NCI-H526 treated with DMSO at 0.1 percent for 48 hours (cell line): Measurements from ENCODE around the gene C4A.
"Not testable (repeated sequence)": the region's sequence is repeated elsewhere in the genome, so short reads cannot be mapped to it uniquely, and the experiment has no call there.

Experiments
- DNase-seq: peaks from one replicate; lab custom pipeline; 2025; lab: John Stamatoyannopoulos, UW

The C4A gene

DNA sequence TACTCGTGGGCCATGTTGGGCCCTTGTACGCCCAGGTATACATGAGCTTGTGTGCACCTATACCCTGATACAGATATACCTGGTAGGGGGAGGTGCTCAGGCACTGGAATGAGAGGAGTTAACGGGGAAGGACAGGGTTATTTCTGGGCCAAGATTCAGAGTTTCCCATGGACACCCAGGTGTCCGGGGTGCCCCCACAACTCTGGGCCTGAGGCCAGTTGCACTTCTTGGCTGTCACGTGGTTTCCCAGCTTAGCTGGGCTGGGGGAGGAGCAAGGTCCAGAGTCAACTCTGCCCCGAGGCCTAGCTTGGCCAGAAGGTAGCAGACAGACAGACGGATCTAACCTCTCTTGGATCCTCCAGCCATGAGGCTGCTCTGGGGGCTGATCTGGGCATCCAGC lies at the start of gene C4A:
C4A (plus strand) TSS at position 314 of the 400 bp plus-strand sequence; CDS start at position 365, 51 bp downstream.
- not testable (repeated sequence) for DNase-seq

DNA sequence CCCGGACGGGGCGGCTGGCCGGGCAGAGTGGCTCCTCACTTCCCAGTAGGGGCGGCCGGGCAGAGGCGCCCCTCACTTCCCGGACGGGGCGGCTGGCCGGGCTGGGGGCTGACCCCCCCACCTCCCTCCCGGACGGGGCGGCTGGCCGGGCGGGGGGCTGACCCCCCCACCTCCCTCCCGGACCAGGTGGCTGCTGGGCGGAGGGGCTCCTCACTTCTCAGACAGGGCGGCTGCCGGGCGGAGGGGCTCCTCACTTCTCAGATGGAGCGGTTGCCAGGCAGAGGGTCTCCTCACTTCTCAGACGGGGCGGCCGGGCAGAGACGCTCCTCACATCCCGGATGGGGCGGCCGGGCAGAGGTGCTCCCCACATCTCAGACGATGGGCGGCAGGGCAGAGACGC lies 49.7 kb upstream of the C4A start:
- not testable (repeated sequence) for DNase-seq

DNA sequence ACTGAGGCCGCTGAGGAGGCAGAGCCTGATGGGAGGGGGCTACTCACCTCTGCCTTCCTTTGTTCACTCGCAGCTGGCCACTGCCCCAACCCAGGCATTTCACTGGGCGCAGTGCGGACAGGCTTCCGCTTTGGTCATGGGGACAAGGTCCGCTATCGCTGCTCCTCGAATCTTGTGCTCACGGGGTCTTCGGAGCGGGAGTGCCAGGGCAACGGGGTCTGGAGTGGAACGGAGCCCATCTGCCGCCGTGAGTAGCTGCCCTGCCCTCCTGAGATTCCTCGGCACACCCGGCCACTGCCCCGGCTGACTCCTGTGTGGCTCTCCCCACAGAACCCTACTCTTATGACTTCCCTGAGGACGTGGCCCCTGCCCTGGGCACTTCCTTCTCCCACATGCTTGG lies 48.3 kb upstream of the C4A start:
- no peak for DNase-seq

DNA sequence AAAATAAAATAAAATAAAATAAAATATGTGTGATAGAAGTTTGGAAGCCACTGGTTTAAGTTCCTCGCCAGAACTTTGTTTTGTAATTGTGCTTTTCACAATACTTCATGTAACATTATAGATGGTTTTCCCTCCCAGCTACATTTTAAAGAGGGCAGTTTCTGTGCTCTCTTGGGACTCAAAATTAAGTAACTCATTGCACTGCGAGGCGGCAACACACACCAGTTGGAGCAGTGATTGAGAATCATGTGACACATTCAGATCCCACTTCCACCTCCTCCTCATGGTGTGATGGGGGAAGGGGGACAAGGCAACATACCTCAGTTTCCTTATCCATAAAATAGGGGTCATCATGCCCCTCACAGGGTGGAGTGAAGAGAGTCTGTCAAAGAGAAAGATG lies 46.8 kb upstream of the C4A start:
- no peak for DNase-seq

DNA sequence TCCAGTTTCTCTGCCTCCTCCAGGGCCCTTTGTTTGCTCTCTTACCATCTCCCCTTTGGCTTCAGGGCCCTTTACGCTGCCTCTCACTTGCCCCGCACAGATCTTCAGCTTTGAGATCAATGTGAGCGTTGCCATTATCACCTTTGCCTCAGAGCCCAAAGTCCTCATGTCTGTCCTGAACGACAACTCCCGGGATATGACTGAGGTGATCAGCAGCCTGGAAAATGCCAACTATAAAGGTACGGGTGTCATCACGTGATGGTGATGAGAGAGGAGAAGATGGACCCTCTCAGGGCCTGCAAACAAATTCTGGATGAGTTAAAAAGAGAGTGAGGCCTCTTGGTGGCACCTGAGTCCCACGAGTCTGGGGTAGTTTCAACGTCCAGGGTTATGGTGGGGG lies 46.0 kb upstream of the C4A start:
- DNase-seq, result no peak

DNA sequence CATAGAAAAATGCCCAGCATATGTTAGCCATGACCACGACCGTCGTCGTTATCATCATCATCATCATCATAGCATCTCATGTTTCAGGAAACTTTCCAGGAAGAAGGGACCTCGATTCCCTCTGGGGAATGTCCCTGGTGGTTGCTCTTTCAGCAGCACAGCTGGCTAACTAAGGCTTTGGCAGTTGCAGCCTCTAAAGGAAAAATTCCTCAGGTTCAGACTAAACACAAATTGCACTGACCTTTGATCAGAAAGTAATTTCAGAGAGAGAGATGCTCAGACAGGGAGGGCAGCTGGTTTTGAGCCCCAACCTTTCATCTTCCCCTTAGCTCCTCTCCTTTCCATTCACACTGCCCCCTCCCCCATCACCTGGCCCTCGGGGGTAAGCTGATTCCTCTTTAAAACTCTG lies 41.6 kb upstream of the C4A start:
- DNase-seq, result no peak

DNA sequence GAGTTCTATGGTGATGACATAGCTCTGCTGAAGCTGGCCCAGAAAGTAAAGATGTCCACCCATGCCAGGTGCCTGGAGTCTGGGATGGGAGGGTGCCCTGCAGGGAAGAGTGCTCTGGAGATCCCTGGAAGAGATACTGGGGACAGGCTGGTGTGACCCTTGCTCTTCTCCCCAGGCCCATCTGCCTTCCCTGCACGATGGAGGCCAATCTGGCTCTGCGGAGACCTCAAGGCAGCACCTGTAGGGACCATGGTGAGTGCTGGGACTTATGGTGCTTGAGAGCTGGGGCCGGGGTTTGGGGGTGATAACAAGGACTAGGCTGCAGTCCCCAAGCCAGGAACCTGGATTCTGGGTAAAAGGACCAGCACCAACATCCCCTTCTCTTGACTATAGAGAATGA lies 38.1 kb upstream of the C4A start:
- no peak for DNase-seq

DNA sequence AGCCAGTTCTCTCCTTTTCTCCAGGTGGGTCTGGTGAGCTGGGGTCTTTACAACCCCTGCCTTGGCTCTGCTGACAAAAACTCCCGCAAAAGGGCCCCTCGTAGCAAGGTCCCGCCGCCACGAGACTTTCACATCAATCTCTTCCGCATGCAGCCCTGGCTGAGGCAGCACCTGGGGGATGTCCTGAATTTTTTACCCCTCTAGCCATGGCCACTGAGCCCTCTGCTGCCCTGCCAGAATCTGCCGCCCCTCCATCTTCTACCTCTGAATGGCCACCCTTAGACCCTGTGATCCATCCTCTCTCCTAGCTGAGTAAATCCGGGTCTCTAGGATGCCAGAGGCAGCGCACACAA lies 36.7 kb upstream of the C4A start:
- no peak for DNase-seq

DNA sequence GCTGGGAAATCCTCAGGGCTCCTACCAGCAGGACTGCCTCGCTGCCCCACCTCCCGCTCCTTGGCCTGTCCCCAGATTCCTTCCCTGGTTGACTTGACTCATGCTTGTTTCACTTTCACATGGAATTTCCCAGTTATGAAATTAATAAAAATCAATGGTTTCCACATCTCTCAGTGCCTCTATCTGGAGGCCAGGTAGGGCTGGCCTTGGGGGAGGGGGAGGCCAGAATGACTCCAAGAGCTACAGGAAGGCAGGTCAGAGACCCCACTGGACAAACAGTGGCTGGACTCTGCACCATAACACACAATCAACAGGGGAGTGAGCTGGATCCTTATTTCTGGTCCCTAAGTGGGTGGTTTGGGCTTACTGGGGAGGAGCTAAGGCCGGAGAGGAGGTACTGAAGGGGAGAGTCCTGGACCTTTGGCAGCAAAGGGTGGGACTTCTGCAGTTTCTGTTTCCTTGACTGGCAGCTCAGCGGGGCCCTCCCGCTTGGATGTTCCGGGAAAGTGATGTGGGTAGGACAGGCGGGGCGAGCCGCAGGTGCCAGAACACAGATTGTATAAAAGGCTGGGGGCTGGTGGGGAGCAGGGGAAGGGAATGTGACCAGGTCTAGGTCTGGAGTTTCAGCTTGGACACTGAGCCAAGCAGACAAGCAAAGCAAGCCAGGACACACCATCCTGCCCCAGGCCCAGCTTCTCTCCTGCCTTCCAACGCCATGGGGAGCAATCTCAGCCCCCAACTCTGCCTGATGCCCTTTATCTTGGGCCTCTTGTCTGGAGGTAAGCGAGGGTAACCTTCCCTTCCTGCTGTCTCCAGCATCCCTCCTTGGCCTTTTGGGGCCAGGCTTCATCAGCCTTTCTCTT lies 36.1 kb upstream of the C4A start, which contains the start of gene CFB:
CFB (plus strand) TSS at position 589 of the 863 bp plus-strand sequence; CDS start at position 716, 127 bp downstream.
- no peak for DNase-seq

DNA sequence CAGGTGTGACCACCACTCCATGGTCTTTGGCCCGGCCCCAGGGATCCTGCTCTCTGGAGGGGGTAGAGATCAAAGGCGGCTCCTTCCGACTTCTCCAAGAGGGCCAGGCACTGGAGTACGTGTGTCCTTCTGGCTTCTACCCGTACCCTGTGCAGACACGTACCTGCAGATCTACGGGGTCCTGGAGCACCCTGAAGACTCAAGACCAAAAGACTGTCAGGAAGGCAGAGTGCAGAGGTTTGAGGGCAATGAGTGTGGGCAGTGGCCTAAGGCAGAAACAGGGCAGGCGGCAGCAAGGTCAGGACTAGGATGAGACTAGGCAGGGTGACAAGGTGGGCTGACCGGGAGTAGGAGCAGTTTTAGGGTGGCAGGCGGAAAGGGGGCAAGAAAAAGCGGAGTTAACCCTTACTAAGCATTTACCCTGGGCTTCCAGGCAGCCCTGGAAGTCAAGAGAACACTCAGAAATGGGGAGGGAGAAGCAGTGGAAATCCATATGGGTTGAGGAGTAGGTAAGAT lies 35.4 kb upstream of the C4A start:
- DNase-seq, result no peak

DNA sequence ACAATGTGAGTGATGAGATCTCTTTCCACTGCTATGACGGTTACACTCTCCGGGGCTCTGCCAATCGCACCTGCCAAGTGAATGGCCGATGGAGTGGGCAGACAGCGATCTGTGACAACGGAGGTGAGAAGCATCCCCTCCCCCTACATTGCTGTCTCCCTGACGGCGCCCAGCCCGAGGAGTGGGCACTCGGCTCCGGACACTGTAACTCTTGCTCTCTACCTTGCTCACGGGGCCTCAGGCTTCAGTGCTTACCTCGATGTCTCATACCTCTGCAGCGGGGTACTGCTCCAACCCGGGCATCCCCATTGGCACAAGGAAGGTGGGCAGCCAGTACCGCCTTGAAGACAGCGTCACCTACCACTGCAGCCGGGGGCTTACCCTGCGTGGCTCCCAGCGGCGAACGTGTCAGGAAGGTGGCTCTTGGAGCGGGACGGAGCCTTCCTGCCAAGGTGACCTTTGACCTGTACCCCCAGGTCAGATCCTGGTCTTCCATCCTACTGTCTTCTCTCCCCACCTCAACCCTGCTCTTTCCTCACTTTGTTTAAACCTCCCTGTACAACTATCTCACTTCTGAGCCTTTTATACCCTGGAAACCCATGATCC lies 34.7 kb upstream of the C4A start:
- DNase-seq, result no peak

DNA sequence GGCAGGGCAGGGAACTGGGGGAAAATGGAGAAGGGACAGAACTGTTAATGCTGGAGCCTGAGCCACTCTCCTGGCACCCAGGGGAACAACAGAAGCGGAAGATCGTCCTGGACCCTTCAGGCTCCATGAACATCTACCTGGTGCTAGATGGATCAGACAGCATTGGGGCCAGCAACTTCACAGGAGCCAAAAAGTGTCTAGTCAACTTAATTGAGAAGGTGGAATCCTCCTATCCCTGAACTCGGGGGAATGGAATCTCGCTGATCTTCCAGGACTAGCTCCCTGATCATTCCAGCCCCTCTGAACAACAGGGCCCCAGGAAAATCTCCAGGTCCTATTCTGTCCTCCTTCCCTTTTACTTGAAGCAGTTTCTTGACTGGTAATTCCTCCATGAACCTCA lies 34.0 kb upstream of the C4A start:
- DNase-seq, result no peak

DNA sequence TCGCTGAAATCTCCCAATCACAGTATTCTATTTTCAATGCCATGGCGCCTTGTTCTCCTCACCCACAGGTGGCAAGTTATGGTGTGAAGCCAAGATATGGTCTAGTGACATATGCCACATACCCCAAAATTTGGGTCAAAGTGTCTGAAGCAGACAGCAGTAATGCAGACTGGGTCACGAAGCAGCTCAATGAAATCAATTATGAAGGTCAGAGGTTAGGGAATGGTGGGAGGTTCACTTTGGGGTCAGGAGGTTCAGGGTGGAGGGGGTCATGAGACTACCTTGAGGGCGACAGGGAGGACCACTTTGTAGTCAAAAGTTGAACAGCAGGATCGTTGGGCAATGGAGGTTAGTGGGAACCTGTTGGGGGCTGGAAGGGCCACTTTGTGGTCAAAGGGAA lies 33.6 kb upstream of the C4A start:
- no peak for DNase-seq

DNA sequence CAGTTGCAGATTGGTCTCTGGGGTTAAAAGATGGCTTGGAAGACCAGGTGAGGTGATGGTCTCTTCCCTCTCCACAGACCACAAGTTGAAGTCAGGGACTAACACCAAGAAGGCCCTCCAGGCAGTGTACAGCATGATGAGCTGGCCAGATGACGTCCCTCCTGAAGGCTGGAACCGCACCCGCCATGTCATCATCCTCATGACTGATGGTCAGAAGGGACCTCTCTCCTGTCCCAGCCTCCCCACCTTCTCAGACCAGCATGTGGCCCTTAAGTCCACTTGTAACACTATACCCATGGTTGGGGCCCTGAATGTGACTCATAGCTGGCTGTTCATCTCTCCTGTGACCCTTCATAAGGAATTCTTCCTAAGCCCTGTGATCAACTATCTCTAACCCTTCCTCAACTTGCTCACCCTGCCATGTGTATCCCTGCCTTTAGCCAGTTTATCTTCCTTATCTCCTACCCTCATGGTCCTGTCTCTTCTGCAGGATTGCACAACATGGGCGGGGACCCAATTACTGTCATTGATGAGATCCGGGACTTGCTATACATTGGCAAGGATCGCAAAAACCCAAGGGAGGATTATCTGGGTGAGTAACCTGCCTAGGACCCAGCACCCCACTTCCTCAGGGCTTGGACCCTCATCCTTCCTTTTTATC lies 33.0 kb upstream of the C4A start:
- no peak for DNase-seq

DNA sequence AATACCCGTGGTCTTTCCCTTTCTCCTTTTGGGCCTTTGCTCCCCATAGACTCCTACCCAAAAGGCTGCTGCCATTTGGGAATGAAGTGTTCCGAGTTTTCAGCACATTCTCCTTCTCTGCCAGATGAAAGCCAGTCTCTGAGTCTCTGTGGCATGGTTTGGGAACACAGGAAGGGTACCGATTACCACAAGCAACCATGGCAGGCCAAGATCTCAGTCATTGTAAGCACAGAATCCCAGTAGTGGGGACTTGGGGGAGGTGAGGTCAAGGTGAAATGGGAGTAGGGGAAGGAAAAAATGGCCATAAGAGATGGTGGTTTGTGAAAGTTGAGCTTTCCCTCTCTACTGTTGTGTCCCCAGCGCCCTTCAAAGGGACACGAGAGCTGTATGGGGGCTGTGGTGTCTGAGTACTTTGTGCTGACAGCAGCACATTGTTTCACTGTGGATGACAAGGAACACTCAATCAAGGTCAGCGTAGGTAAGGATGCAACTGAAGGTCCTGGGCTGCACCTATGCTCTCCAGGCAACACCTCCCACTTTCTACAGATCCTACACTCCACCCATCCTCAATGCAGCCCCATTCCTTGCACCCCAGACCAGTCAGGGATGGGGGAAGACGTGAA lies 31.8 kb upstream of the C4A start:
- no peak for DNase-seq

DNA sequence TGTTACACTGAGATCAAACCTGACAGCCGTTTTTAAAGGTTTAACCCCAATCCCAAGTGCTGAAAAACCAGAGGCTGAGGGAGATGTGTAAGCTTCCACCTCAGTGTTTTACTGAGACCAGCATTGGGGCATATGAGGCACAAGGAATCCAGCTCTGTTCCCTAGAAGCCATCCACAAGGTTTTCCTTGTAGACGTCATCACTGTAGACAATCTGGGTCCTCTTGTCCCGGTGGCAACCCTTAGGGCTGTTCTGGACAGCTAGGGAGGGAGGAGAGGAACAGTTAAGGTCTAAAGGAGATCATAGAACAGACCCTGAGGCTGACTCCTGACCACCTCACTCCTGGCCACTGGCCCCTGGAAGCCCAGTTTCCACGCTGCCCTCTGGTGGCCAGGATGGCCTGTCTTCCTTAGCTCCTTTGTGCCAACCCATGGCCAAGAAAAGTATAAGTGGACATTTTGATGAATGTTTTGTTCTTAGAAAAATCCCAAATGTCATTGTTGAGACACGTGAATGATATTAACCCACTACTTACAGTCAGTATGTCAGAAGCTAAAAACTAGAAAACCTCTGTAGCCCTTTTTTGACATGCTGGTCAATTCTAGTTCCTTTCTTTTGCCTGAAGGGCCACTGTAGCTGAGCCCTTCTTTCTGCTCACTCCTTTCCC lies 29.6 kb upstream of the C4A start:
- DNase-seq, result no peak

DNA sequence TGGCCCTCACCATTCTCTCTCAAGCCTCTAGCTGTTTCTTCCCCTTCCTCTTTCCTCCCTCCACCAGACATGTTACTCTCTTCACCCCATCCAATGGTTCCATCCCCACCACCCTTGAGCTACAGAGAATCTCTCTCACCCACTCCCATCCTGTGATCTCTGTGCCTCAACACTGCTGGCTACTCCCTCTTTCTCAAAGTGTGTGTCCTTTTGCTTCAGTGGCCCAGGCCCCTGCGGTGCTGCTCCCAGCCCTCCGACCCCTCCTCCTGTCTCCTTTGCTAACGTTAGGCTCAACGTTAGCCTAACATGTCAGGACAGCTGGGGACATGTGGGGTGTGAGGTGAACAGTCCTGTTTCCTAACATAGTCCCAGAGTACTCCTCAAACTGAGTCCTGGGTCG lies 29.0 kb upstream of the C4A start:
- DNase-seq, result no peak

DNA sequence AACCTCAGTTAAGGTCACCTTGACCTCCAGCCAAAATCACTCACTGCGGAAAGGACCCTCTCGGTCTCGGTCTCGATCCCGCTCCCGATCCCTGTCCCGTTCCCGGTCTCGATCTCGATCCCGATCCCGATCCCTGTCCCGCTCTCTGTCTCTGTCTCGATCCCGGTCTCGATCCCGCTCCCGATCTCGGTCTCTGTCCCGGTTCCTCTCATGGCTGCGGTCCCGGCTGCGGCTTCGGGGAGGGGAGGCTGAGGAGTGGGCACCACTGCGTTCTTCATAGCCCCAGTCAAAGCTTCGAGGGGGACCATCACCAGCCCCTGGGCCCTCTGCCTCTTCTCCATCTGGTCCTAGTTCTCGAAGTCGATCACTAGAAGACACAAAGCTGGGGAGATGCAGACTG lies 27.3 kb upstream of the C4A start:
- no peak for DNase-seq

DNA sequence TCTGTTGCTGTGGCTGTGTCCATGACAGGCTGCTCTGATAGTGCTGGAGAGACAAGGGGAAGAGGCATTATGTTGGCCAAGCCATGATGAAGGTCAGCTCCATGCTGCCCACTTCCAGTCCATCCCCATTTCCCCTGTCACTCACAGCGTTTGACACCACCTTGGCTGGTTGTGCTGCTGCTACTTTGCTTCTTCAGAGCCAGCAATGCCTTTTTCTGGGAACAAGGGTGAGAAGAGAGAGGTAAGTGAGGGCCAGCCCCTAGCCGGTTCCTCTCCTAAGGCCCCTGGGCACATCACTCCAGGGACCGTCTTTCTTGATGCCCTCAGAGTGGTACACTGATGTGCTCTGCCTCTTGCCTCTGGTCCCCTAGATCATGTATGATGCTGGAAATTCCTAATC lies 25.1 kb upstream of the C4A start:
- no peak for DNase-seq

DNA sequence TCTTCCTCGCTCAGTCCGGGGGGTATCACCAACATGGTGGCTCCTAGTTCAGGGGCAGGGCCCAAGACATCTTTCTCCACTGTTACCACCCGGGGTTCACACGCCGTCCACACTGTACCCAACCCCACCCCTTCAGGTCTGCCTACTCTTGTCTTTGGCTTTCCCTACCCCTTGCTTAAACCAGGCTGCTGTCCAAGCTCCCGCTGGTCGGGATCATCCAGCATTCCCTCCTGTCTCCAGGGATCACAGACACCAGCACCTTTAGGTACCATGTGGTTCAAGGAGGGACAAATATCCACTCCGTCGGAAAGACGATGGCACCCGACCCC lies 23.5 kb upstream of the C4A start:
- DNase-seq, result no peak

DNA sequence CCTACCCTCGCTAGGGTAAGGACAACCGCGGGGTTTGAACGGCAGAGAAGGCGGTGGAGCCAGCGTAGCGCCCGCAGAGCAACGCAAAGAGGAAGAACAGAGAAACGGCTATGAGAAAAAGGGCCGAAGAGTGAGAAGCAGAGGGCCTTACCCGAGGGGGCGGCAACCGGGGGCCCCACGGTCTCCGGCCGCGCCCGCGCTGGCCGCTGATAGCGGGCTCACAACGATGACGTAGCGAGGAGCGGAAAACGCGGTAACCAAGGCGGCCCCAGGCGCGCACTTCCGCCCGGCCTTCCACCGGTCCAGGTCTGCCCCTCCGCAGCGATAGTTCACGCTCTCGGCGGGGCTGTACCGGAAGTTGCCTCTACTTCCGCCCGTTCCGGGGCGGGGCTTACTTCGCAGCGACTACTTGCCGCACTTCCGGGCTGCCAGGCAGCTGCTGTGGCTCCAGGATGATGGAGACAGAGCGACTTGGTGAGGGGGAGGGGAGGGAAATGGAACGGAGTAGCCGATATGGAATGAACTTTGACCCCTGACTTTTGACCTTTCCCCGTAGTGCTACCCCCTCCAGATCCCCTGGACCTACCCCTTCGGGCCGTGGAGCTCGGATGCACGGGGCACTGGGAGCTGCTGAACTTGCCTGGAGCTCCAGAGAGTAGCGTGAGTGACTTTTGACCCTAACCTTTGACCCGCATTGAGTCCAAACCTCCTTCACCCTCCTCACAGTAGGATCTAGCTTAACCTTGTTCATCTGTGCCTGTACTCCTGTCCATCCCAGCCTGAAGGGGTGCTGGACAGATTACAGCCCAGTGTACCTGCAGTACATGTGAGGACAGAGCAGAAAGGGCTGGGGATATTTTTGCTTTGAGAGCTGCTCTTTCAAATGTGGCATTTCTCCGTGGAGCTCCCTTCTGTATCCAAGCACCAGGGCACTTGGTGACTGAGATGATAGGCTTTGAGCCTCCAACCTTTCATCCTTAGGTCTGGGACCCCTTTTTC lies 22.8 kb upstream of the C4A start, which contains the start of the genes NELFE and SKIC2:
NELFE (minus strand) TSS at position 231 of the 999 bp plus-strand sequence. CDS start 525 bp downstream, outside the sequence.
SKIC2 (plus strand) TSS at position 435 of the 999 bp plus-strand sequence; CDS start at position 453, 18 bp downstream.
- DNase-seq, result peak; percentile 93
